ENCODE data around the gene HPS5. TPM values are rescaled to one million over a fixed set of nuclear protein-coding genes. Genes with fewer than 3 reads are reported as not detected.
"Not testable (repeated sequence)": the region's sequence is repeated elsewhere in the genome, so short reads cannot be mapped to it uniquely, and the experiment has no call there.

Gene HPS5, protein sequence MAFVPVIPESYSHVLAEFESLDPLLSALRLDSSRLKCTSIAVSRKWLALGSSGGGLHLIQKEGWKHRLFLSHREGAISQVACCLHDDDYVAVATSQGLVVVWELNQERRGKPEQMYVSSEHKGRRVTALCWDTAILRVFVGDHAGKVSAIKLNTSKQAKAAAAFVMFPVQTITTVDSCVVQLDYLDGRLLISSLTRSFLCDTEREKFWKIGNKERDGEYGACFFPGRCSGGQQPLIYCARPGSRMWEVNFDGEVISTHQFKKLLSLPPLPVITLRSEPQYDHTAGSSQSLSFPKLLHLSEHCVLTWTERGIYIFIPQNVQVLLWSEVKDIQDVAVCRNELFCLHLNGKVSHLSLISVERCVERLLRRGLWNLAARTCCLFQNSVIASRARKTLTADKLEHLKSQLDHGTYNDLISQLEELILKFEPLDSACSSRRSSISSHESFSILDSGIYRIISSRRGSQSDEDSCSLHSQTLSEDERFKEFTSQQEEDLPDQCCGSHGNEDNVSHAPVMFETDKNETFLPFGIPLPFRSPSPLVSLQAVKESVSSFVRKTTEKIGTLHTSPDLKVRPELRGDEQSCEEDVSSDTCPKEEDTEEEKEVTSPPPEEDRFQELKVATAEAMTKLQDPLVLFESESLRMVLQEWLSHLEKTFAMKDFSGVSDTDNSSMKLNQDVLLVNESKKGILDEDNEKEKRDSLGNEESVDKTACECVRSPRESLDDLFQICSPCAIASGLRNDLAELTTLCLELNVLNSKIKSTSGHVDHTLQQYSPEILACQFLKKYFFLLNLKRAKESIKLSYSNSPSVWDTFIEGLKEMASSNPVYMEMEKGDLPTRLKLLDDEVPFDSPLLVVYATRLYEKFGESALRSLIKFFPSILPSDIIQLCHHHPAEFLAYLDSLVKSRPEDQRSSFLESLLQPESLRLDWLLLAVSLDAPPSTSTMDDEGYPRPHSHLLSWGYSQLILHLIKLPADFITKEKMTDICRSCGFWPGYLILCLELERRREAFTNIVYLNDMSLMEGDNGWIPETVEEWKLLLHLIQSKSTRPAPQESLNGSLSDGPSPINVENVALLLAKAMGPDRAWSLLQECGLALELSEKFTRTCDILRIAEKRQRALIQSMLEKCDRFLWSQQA
- 191 TPM for total RNA-seq

DNA sequence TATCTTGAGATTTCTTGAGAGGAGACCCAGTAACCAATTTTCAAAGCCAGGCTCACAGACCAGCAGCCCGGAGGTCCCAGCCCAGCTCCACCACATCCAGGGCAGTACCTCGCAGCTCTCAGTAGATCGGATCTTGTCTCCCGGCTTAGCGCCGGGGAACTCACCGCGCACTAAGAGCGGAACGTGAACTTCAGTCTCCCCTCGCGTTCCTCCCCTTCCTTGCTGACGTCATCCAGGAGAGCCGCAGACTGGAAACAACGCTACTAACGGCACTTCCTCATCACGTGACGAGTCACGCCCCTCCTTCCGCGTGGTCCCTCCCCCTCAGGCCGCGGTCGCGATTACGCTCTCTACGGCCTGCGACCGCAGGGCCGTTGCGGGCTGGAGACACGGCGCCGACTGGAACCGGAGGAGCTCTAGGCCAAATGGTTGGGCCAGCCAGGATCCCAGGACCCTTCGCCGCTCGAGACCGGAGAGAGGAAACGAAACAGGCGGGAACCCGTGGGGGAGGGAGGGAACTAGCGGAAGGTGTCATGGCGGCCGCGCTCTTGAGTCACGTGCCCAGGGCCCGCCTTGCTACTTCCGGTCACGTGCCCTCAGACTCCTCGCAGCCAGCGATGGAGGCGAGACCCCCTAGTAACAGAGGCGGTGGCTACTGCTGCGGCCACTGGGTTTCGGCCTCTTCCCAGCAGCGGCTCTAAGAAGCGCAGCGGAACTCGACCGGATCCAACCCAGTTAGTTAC lies at the start of gene HPS5, which contains the start of gene GTF2H1:
HPS5 (minus strand) TSS at position 172 of the 743 bp plus-strand sequence. CDS start 4,282 bp downstream, outside the sequence.
GTF2H1 (plus strand) TSS at position 599 of the 743 bp plus-strand sequence. CDS start 10,508 bp downstream, outside the sequence.
- DNase-seq (ENCODE audit: low spot score in 2 of 2) (peak; percentile 82 to 93), FAIRE-seq (no peak)

DNA sequence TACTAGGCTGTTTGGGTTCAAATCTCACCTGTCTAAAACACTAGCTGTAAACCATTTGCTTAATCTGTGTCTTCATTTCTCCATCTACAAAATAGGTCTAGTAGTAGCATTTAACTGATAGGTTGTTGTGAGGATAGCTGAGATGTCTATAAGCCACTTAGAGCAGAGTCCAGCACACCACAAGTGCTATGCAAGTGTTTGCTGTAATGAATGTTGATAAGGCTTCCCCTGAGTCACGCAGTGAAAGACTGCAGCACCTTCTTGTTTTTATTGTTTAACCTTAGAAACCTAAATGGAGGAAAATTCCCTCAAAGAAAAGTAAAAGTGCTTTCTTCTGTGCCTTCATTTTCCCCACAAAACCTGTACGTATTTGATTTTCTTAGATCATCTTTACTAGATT lies 49.3 kb upstream of the HPS5 start:
- FAIRE-seq (no peak), DNase-seq (ENCODE audit: low spot score in 2 of 2) (no peak)

DNA sequence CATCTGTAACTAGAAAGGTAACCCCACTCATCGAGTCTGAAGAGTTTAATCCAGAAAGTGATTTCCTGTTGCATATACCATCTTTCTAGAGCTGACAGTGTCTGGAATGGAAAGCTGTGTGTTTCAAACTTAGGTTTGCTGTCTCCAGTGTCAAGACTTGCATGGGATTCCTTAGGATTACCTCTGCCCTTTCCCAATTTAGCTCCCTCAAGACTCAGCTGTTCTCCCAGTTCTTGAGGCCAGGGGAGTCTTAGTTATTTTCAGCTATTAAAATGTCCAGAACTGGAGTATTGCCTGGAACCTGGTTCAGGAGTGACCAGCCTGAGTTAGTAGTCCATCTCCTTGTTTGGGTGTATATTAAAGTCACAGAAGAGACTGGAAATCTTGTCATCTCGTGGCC lies 47.5 kb upstream of the HPS5 start:
- DNase-seq (ENCODE audit: low spot score in 2 of 2) (no peak), FAIRE-seq (no peak)

DNA sequence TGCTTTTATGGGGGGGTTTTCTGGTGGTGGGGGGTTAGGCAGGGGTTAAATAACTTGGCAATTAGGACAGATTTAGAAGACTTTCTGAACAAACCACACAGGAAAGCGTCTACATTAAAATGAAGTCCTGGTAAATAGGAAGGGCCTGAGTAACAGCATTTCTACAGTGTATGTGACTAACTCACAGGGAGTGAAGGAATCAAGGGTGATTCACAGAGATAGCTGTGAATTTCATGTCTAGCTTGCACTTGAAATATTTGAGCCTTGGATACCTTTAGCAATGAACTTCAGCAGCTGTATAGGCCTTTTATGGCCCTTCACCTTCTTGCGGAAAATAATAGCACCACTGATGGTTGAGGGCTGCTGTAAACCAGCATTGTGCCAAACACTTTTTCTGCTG lies 46.3 kb upstream of the HPS5 start:
- DNase-seq (ENCODE audit: low spot score in 2 of 2) (no peak), FAIRE-seq (no peak)

DNA sequence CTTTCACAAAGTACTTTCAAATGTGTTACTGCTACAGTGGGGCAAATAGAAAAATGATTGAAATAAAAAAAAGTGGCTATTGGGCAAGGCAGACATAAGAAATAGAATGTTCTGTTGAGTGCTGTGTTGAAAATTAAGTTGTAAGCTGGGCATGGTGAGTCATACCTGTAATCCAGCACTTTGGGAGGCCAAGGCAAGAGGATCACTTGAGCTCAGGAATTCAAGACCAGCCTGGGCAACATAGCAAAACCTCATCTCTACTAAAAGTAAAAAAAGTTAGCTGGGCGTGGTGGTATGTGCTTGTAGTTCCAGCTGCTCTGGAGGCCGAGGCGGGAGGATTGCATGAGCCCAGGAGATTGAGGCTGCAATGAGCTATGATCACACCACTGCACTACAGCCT lies 45.5 kb upstream of the HPS5 start:
- FAIRE-seq (no peak), DNase-seq (ENCODE audit: low spot score in 2 of 2) (no peak)

DNA sequence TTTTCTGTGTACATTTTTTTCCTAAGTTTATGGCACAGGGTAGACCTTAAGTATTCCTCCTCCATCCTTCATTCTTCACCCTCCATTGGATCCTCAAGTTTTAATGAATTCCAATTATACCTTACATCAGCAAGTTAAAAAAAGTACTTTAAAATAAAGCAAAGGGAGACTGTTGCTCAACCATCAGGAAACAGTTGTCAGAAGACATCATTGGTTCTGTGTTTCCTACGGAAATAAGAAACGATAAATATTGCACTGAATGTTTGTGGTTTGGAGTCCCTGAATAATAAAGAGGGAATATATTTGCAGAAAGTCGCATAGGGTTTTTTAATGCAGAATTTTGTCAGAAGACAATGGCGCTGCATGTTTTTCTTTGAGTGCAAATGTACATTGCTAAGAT lies 44.3 kb upstream of the HPS5 start:
- no peak for DNase-seq (ENCODE audit: low spot score in 2 of 2)
- no peak for FAIRE-seq

DNA sequence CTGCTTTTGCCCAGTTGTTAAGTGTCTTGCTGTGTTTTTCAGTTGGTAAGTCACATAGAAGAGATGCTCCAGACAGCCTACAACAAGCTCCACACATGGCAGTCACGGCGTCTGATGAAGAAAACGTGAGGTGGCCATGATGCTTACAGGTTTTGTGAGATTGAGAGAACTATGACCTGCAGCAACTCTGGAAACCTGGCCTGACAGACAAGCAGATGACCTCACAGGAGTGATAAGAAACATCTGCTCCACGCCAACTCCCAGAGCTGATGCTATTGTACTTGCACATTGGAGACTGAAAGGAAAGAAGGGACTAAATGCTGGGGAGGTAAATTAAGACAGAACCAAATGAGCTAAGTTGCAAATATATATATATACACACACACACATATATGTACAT lies 43.8 kb upstream of the HPS5 start:
- no peak for FAIRE-seq

DNA sequence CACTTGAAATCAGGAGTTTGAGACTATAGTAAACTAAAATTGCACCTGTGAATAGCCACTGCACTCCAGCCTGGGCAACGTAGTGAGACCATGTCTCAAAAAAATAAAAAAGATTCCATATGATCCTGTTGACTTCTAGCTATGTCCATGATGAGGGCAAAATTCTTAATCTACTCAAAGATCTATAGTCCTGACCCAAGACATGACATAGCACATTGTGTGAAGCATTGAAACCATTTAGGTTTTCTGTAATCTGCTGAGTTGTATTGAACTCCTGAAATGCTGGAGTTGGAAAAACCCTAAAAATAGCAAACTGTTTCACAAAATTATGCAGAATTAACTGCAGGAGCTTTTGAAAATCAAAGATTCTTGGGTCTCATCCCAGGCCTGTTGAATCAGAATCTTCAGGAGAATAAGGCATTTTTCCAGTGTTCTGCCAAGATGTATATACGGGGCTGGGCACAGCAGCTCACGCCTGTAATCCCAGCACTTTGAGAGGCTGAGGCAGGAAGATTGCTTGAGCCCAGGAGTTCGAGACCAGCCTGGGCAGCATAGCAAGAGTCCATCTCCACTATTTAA lies 42.6 kb upstream of the HPS5 start:
- FAIRE-seq: no peak
- DNase-seq (ENCODE audit: low spot score in 2 of 2): peak in 1 of 2 donors; percentile 12

More for the DNA sequence above, 43.8 kb upstream of the HPS5 start:
- DNase-seq (ENCODE audit: low spot score in 2 of 2): no peak

DNA sequence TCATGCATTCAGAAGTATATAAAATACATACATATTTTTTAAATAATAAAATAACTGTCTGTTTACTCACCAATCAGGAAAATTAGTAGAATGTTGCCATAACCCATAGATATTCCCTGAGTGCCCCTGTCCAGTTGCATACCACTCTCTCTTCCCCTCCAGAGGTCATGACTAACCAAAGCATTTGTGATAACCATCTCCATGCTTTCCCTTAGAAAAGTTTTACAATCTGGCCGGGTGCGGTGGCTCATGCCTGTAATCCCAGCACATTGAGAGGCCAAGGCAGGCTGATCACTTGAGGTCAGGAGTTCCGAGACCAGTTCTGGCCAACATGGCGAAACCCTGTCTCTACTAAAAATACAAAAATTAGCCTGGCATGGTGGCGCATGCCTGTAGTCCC lies 39.2 kb upstream of the HPS5 start:
- FAIRE-seq (no peak), DNase-seq (ENCODE audit: low spot score in 2 of 2) (no peak)

DNA sequence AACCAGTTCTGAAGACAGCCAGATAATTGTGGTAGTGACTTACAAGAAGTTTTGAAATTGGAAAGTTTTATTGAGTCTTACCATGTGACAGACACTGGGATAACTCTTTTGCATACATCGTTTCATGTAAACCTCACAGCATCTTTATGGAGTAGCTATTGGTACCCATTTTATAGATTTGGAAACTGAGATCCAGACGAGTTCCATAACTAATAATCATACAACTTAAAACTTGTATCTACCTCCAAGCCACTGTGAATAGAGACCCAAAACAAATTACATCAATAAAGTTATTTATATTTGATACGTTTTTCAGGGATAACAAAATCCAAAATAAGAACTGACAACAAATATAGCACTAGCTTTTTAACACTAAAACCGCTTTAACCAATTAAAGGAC lies 36.7 kb upstream of the HPS5 start:
- DNase-seq (ENCODE audit: low spot score in 2 of 2): no peak

DNA sequence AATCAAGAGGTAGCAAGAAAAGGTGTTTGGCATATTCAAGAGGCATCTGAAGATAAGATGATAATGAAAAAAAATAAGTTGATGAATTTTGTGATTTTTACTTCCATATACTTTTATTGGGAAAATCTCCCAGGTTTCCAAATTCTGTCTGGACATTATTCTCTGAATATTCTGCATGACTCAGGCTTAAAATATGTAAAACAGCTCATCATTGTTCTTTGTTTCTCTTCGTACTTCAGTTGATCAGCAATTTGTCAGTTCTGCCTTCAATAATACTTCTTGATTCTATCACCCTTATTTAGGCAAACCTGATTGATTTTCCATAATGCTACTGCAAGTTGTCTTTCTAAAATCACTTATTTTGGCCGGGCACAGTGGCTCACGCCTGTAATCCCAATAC lies 30.6 kb upstream of the HPS5 start:
- DNase-seq (ENCODE audit: low spot score in 2 of 2) (no peak), FAIRE-seq (no peak)

More for the DNA sequence above, 36.7 kb upstream of the HPS5 start:
- FAIRE-seq: no peak

DNA sequence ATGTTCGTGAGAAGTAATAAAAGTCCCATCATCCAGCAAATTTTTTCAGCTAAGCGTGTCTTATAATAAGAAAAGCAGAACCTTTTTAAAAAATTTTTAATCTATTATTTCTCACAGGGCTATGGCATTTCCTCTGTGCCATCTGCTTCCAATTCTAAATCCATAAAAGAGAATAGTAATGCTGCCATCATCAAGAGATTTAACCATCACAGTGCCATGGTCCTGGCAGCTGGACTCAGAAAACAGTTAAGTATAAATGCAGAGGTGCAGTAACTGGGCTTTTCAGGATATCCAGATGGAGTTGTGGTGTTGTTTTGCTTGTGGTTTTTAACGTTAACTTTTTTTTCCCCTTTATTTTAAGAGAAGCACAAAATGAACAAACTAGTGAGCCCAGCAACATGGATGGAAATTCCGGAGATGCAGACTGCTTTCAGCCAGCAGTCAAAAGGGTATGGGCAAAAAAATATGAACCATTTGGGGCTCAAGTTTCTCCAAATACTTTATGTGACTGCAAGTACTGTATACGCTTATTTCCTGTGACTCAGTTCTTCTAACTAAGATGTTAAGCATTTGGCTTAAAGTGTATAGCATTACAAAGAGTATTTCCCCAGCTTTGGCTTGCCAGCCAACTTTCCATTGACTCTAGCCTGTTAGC lies 25.7 kb upstream of the HPS5 start:
- FAIRE-seq (no peak), DNase-seq (ENCODE audit: low spot score in 2 of 2) (no peak)

DNA sequence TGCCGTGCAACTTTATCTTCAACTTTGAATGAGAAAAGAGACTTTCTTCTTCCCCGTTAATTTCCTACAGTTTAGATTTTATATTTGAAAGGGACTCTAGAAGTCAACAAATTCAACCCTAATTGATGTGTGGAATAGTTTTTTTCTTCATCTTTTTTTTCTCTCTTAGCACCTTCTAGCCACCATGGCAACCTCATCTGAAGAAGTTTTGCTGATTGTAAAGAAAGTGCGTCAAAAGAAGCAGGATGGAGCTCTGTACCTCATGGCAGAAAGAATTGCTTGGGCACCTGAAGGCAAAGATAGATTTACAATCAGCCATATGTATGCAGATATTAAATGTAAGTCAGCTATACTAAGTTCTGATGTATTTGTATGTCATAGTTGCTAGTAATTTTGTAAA lies 11.0 kb upstream of the HPS5 start:
- FAIRE-seq (no peak), DNase-seq (ENCODE audit: low spot score in 2 of 2) (no peak)

DNA sequence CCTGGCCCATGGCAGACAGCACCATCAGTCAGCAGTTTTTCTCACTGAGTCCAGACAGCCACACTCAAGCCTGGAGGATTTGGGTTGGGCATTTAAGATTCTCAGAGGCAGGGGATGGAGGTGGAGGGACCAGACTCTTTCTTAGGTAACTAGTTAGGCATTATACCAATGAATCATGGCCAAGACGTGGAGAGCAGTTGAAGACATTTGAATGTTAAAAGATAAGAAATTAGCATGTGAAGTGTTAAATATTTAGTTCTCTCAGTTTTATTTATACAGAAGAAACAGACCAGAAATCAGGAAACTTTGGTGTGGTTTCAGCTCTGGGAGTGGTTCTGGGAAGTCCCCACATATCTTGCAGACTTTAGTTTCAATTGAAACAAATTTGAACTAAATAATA lies 10.4 kb upstream of the HPS5 start:
- FAIRE-seq: no peak

DNA sequence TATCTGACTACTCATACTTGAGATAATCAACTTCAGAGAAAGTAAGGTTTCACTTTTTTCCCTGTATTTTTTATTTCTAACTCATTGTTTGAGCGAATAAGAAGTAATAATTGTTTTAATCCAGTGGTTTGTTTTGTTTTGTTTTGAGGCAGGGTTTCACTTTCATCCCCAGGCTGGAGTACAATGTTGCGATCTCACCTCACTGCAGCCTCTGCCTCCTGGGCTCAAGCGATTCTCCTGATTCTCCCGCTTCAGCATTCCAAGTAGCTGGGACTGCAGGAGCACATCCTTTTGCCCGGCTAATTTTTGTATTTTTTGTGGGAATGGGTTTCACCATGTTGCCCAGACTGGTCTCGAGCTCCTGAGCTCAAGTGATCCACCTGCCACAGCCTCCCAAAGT lies 9.0 kb upstream of the HPS5 start:
- FAIRE-seq (no peak), DNase-seq (ENCODE audit: low spot score in 2 of 2) (no peak)

More for the DNA sequence above, 10.4 kb upstream of the HPS5 start:
- DNase-seq (ENCODE audit: low spot score in 2 of 2): no peak

DNA sequence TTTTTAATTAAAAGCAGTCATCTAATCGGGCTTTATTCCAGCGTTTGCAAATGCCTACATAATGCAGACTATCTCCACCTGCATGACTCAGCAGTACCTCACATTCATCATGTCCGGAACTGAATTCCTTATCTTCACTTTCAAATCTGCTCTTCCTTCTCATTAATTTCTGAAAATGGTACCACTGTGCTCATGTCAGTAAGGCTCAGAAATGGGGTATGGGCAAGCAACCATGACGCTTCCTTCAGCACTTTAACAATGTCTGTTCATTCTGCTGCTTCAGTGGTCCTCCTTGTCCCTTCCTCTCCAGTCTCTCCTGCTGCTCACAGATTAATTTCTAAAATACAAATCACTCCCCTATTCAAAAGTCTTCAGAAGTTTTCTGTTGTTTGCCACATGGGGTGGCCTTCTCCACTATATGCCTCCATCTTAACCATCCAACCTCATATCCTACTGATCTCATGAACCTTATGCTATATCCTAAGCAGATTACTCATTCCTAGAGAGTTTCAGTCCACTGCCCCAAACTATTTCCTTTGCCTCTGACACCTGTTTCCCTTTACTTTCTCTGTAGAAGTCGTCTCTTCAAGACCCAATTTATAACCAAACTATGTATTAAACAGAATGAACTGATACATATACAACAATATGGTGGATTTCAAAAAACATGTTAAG lies 7.4 kb upstream of the HPS5 start:
- no peak for DNase-seq (ENCODE audit: low spot score in 2 of 2)
- no peak for FAIRE-seq

DNA sequence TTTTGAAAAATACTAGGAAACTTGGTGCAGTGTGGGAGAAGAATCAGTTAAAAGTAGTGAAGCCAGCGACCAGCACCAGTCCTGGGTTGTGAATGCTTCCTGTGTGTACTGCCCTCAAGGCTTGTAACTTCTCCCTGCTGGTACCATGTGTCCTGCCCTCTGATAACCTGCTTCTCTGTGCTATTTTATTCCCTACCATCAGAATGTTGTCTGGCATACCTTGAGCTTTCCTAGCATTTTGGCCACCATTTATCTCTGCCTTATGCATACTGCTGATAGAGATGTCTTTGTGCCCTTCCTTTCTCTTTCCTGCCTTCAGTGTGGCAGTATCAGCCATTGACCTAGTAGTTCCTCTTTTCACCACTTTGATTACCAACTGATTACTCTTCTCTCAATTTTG lies 2.4 kb upstream of the HPS5 start:
- no peak for DNase-seq (ENCODE audit: low spot score in 2 of 2)
- FAIRE-seq: no peak

DNA sequence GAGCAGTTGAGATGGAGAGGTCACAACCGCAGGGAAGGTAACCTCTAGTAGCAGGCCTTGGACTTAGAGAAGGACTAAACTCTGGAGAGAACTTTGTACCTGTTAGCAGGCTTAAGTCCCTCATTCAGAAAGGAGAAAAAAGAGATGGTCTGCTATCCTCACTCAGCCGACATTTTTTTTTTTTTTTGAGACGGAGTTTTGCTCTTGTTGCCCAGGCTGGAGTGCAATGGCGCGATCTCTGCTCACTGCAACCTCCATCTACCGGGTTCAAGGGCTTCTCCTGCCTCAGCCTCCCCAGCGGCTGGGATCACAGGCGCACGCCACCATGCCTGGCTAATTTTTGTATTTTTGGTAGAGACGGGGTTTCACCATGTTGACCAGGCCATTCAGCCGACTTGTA lies 1.9 kb upstream of the HPS5 start:
- not testable (repeated sequence) for DNase-seq (ENCODE audit: low spot score in 2 of 2); FAIRE-seq

Data from frontal cortex (tissue), 4 donors.